ENCODE measurements around the gene PPM1H. TPM values are rescaled to one million over a fixed set of nuclear protein-coding genes. Genes with fewer than 3 reads are reported as not detected.
A peak's percentile ranks its signal among the peaks of the same experiment; 100 is the strongest.

PPM1H gene
- total RNA-seq, 3 donors from 2014 or later (not counting 1 experiment from before 2014, with no cell fraction given), result 0.18 to 2.1 (median 0.40) TPM

- Histone ChIP-seq H3K36me3 (ENCODE audit: control insufficient read depth, insufficient read depth, low read length) (no peaks in the 10 kb centered on the region), H3K9me3 (ENCODE audit: control insufficient read depth, insufficient read depth, low read length) (no peaks in the 10 kb centered on the region), H3K4me3 (ENCODE audit: low read length) (no peak overlapping the region), H3K4me1 (ENCODE audit: control insufficient read depth, insufficient read depth, low read length) (no peaks in the 10 kb centered on the region), H3K27ac (ENCODE audit: low read length) (no peak overlapping the region), H3K27me3 (ENCODE audit: control insufficient read depth, insufficient read depth, low read length) (no peaks in the 10 kb centered on the region)
- Mint-ChIP-seq H3K4me1 (no peaks in the 10 kb centered on the region), H3K27ac (no peak overlapping the region), H3K9me3 (no peaks in the 10 kb centered on the region), H3K4me3 (no peak overlapping the region), H3K36me3 (no peaks in the 10 kb centered on the region), H3K27me3 (ENCODE audit: low read depth in 2 of 2) (no peaks in the 10 kb centered on the region)
- intact Hi-C loops (cut with micrococcal nuclease), result loop anchor here (1.0 kb wide), 1 partner anchor 362 kb away; no protein-coding TSS in a partner anchor
- DNase-seq (no peak), ATAC-seq (no peak)
- no peak for TF ChIP-seq CTCF (IDR thresholded peaks at IDR 0.05)
- WGBS (ENCODE audit: insufficient coverage), result 86% methylated on average over 7 of the region's 9 CpGs
These were observed 135.1 kb downstream of the PPM1H start for GRCh38 chr12:62799766-62800406.

- Histone ChIP-seq H3K27me3 (ENCODE audit: control insufficient read depth, insufficient read depth, low read length) (no peaks in the 10 kb centered on the region), H3K4me3 (ENCODE audit: low read length) (no peak overlapping the region), H3K4me1 (ENCODE audit: control insufficient read depth, insufficient read depth, low read length) (no peaks in the 10 kb centered on the region), H3K27ac (ENCODE audit: low read length) (no peak overlapping the region), H3K36me3 (ENCODE audit: control insufficient read depth, insufficient read depth, low read length) (no peaks in the 10 kb centered on the region), H3K9me3 (ENCODE audit: control insufficient read depth, insufficient read depth, low read length) (no peaks in the 10 kb centered on the region)
- DNase-seq, result peak in 1 of 2 donors; percentile 78
- Mint-ChIP-seq H3K27ac (no peak overlapping the region), H3K9me3 (no peaks in the 10 kb centered on the region), H3K36me3 (no peaks in the 10 kb centered on the region), H3K27me3 (ENCODE audit: low read depth in 2 of 2) (no peaks in the 10 kb centered on the region), H3K4me1 (no peaks in the 10 kb centered on the region), H3K4me3 (no peak overlapping the region)
- peak; percentile 90 for TF ChIP-seq CTCF (IDR thresholded peaks at IDR 0.05)
- intact Hi-C loops (cut with micrococcal nuclease), result loop anchor here (1.0 kb wide), 1 partner anchor 361 kb away; no protein-coding TSS in a partner anchor
- 44% methylated on average over 2 of the region's 2 CpGs for WGBS (ENCODE audit: insufficient coverage)
- ATAC-seq, result peak in 2 of 3 donors; percentile 82 to 85
These were observed 135.7 kb downstream of the PPM1H start for GRCh38 chr12:62799126-62799736.

- Mint-ChIP-seq H3K4me1 (no peaks in the 10 kb centered on the region), H3K36me3 (no peaks in the 10 kb centered on the region), H3K27ac (no peak overlapping the region), H3K4me3 (no peak overlapping the region), H3K27me3 (ENCODE audit: low read depth in 2 of 2) (no peaks in the 10 kb centered on the region), H3K9me3 (no peaks in the 10 kb centered on the region)
- no peak for ATAC-seq
- H3K27ac ChIP-seq (ENCODE audit: low read length), result no peak overlapping the region
- H3K4me3 ChIP-seq (ENCODE audit: low read length), result no peak overlapping the region
- no peaks in the 10 kb centered on the region for H3K27me3 ChIP-seq (ENCODE audit: control insufficient read depth, insufficient read depth, low read length)
- TF ChIP-seq CTCF (IDR thresholded peaks at IDR 0.05), result no peak
- intact Hi-C loops (cut with micrococcal nuclease), result loop anchor here (1.0 kb wide), 2 partner anchors 213 to 356 kb away; no protein-coding TSS in a partner anchor
- 36% methylated on average over 1 of the region's 1 CpG for WGBS (ENCODE audit: insufficient coverage)
- no peaks in the 10 kb centered on the region for H3K9me3 ChIP-seq (ENCODE audit: control insufficient read depth, insufficient read depth, low read length)
- no peaks in the 10 kb centered on the region for H3K36me3 ChIP-seq (ENCODE audit: control insufficient read depth, insufficient read depth, low read length)
- no peak for DNase-seq
- H3K4me1 ChIP-seq (ENCODE audit: control insufficient read depth, insufficient read depth, low read length), result no peaks in the 10 kb centered on the region
These were observed 140.7 kb downstream of the PPM1H start for GRCh38 chr12:62794218-62794583.
